Measurements from ENCODE around the gene CLEC7A. TPM values are rescaled to one million over a fixed set of nuclear protein-coding genes. Genes with fewer than 3 reads are reported as not detected.

CLEC7A gene
- total RNA-seq, 1 experiment from 2014 or later, result not detected

DNA sequence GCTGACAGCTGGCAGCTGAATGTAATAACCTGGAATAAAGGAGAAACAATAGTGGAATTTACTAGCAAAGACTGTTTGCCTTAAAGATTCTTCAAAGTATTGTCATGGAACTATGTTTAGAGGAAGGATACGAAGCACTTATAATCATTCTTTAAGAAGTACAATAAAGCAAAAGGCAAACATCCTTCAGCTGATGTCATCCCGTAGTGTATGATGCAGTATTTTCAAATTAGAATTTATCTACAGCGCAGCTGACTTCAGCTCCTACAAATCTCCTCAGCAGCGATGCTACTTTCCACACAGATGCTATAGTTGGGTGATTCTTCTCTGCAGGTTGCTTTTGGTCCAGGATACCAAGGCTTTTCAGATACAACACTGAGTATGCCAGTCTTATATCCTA lies 62.7 kb downstream of the CLEC7A start:
- Histone ChIP-seq H3K36me3 (ENCODE audit: control insufficient read depth, insufficient read depth, low read length) (no peaks in the 10 kb centered on the region), H3K27me3 (replicated peaks; ENCODE audit: control insufficient read depth, insufficient read depth, low read length) (no peaks in the 10 kb centered on the region; the same call in 1 of the 2 replicates), H3K4me3 (ENCODE audit: low read depth, low read length) (no peak overlapping the region), H3K4me1 (no peaks in the 10 kb centered on the region), H3K9me3 (no peaks in the 10 kb centered on the region)
- no peaks in the 10 kb centered on the region for H3K36me3 Mint-ChIP-seq (ENCODE audit: insufficient read depth, unreplicated experiment)
- H3K9me3 Mint-ChIP-seq (ENCODE audit: unreplicated experiment), result no peaks in the 10 kb centered on the region
- DNase-seq, result no peak
- H3K4me3 Mint-ChIP-seq (ENCODE audit: unreplicated experiment), result no peak overlapping the region
- ChIA-PET CTCF (no interaction called here), POLR2A (no interaction called here)
- TF ChIP-seq, protein P1, sequence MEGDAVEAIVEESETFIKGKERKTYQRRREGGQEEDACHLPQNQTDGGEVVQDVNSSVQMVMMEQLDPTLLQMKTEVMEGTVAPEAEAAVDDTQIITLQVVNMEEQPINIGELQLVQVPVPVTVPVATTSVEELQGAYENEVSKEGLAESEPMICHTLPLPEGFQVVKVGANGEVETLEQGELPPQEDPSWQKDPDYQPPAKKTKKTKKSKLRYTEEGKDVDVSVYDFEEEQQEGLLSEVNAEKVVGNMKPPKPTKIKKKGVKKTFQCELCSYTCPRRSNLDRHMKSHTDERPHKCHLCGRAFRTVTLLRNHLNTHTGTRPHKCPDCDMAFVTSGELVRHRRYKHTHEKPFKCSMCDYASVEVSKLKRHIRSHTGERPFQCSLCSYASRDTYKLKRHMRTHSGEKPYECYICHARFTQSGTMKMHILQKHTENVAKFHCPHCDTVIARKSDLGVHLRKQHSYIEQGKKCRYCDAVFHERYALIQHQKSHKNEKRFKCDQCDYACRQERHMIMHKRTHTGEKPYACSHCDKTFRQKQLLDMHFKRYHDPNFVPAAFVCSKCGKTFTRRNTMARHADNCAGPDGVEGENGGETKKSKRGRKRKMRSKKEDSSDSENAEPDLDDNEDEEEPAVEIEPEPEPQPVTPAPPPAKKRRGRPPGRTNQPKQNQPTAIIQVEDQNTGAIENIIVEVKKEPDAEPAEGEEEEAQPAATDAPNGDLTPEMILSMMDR (IDR thresholded peaks at IDR 0.05; ENCODE audit: insufficient read depth in 1 of 2, low read depth in 1 of 2, low read length in 1 of 2, severe bottlenecking in 1 of 2, unreplicated experiment in 1 of 2), result no peak
- no peak overlapping the region for H3K27ac Mint-ChIP-seq (ENCODE audit: unreplicated experiment)
- intact Hi-C loops (cut with micrococcal nuclease; ENCODE audit: unreplicated experiment), result no loop called here
- peaks cover 42% of the 10 kb centered on the region for H3K27me3 Mint-ChIP-seq (ENCODE audit: insufficient read depth, unreplicated experiment)
- no peaks in the 10 kb centered on the region for H3K4me1 Mint-ChIP-seq (ENCODE audit: low read depth, unreplicated experiment)
- BruUV-seq (replicated peaks), result no TSS peak

Other genes starting within 250 kb of the CLEC7A start
- not detected in 2 replicates for gene KLRF2, start 248.7 kb downstream of the CLEC7A start, total RNA-seq (2022)
- not detected in 2 replicates for gene CLEC2A, start 197.8 kb downstream of the CLEC7A start, total RNA-seq (2022)
- not detected in 2 replicates for gene CLEC12A, start 158.8 kb downstream of the CLEC7A start, total RNA-seq (2022)
- gene CLEC1B, start 131.1 kb downstream of the CLEC7A start, total RNA-seq (2022), result not detected in 2 replicates
- not detected in 2 replicates for gene CLEC12B, start 119.6 kb downstream of the CLEC7A start, total RNA-seq (2022)
- not detected in 2 replicates for gene CLEC9A, start 99.5 kb downstream of the CLEC7A start, total RNA-seq (2022)
- gene CLEC1A, start 31.2 kb downstream of the CLEC7A start, total RNA-seq (2022), result not detected in 2 replicates
- 176 and 183 TPM in 2 replicates for gene OLR1, start 41.9 kb upstream of the CLEC7A start, total RNA-seq (2022)
- gene TMEM52B, start 48.8 kb upstream of the CLEC7A start, total RNA-seq (2022), result 41.8 and 46.0 TPM in 2 replicates
- 106 TPM in 2 replicates for gene GABARAPL1, start 82.7 kb upstream of the CLEC7A start, total RNA-seq (2022)
- 0.05 and 0.23 TPM in 2 replicates for gene KLRD1, start 177.7 kb upstream of the CLEC7A start, total RNA-seq (2022)

All from Caco-2 (cell line).